Measurements from ENCODE around the gene POLD2. TPM values are rescaled to one million over a fixed set of nuclear protein-coding genes. Genes with fewer than 3 reads are reported as not detected.

Gene POLD2
- polyA plus RNA-seq, 1 donor from 2014 or later: 79.5 TPM

DNA sequence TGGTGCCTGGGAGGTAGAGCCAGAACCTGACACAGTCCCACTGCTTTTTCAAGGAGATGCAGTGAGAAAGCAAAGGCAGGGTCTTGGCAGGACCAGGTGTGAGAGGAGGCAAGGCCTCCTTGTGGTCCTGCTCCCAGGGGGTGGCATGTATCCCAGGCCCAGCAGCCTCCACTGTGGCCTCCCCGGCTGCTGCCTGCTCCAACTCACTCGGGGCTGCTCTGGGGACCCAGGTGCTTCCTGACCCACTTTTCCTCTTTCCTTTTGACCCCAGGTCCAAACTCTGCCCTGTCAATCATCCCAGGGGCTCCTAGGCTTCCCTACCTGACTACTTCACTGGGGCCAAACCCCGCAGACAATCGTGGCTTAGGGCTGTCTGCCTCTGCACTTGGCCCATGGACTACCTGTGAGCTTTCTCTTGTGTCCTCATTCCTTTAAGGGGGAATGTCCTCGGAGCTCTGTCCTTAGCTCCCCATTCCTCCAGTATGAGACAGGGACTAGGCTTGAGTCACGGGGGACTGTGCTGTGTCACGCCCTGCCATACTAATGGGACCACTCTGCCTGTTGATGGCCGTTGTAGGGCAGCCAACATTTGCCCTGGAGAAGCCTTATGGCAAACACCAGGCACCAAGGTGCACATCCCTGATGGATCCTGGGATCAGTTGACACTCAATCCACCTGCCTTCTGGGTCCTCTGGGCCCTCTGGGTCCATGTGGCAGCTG lies 20.3 kb downstream of the POLD2 start:
- no peak overlapping the region for H3K4me2 ChIP-seq (ENCODE audit: low read length)
- no peaks in the 10 kb centered on the region for H3K36me3 ChIP-seq (ENCODE audit: insufficient read depth, low read length)
- H3K9ac ChIP-seq (ENCODE audit: low read length): no peak overlapping the region
- H3K9me3 ChIP-seq (ENCODE audit: low read length): no peaks in the 10 kb centered on the region
- H3K9me2 ChIP-seq (ENCODE audit: insufficient read depth, low read length): no peaks in the 10 kb centered on the region
- no peak overlapping the region for H3K4me3 ChIP-seq (ENCODE audit: low read length)
- H3K27me3 ChIP-seq (ENCODE audit: insufficient read depth, low read depth, low read length): peaks cover 19% of the 10 kb centered on the region
- no peaks in the 10 kb centered on the region for H4K20me1 ChIP-seq (ENCODE audit: insufficient read depth)
- no peaks in the 10 kb centered on the region for H3K79me2 ChIP-seq (replicated peaks; ENCODE audit: insufficient read depth, low read length)
- no peak overlapping the region for H2AFZ ChIP-seq (ENCODE audit: low read depth, low read length)
- no peak for TF ChIP-seq EP300 (conservative IDR thresholded peaks at IDR 0.05; ENCODE audit: poor library complexity, severe bottlenecking)
- no peak for TF ChIP-seq POLR2AphosphoS5 (IDR thresholded peaks at IDR 0.05)
- no peak for TF ChIP-seq SMC3 (conservative IDR thresholded peaks at IDR 0.05; ENCODE audit: poor library complexity)
- no peak for TF ChIP-seq RAD21 (conservative IDR thresholded peaks at IDR 0.05)
- no peak for TF ChIP-seq TAF1 (IDR thresholded peaks at IDR 0.05; ENCODE audit: low read depth)
- TF ChIP-seq, protein P1, sequence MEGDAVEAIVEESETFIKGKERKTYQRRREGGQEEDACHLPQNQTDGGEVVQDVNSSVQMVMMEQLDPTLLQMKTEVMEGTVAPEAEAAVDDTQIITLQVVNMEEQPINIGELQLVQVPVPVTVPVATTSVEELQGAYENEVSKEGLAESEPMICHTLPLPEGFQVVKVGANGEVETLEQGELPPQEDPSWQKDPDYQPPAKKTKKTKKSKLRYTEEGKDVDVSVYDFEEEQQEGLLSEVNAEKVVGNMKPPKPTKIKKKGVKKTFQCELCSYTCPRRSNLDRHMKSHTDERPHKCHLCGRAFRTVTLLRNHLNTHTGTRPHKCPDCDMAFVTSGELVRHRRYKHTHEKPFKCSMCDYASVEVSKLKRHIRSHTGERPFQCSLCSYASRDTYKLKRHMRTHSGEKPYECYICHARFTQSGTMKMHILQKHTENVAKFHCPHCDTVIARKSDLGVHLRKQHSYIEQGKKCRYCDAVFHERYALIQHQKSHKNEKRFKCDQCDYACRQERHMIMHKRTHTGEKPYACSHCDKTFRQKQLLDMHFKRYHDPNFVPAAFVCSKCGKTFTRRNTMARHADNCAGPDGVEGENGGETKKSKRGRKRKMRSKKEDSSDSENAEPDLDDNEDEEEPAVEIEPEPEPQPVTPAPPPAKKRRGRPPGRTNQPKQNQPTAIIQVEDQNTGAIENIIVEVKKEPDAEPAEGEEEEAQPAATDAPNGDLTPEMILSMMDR (IDR thresholded peaks at IDR 0.05; ENCODE audit: poor library complexity, severe bottlenecking): no peak
- no peak for TF ChIP-seq MXI1 (conservative IDR thresholded peaks at IDR 0.05; ENCODE audit: poor library complexity, severe bottlenecking)
- no peaks in the 10 kb centered on the region for H3F3A ChIP-seq (ENCODE audit: insufficient read depth, low read length, poor library complexity, severe bottlenecking)
- no peak overlapping the region for H3K27ac ChIP-seq (ENCODE audit: low read length)

DNA sequence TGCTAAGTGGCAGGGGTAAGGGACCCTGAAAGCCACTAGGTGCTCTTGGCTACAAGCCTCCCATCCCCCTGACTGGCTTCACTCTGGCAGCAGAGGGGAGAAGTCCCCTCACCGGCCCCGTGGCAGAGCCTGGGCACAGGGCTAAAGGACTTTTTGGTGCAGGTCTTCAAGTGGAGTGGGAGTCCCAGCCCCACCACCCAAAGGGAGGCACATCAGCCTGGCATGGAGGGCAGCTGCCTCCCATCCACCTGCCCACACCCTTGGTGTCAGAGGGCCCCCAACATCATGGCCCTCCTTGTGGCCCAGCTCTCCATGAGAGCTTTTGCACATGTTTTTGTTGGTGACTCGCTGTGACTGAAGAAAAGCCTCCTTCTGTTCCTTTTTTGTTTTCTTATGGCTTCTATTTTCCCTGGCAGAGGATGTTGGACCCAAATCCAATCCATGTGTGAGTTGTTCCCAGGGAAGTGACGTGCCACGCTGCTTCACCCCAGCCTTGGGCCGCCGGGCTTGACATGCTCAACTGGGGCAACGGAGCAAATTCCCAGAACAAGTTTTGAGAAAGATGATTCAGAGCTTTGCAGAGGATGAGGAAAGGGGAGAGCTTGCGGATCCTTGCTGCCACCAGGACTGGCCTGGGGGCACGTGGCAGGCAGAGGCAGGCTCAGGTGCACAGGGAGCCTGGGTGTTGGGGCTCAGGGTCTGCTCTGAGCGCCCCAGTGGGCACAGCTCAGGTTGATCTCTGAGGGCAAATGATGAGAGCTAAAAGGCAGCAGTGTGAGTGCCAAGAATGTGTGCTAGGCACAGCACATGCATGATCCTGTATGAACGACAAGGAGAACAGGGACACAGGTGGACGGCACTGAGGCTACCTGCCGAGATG lies 21.1 kb downstream of the POLD2 start:
- H2AFZ ChIP-seq (ENCODE audit: low read depth, low read length): no peak overlapping the region
- H3K9ac ChIP-seq (ENCODE audit: low read length): no peak overlapping the region
- no peaks in the 10 kb centered on the region for H3F3A ChIP-seq (ENCODE audit: insufficient read depth, low read length, poor library complexity, severe bottlenecking)
- no peaks in the 10 kb centered on the region for H3K9me2 ChIP-seq (ENCODE audit: insufficient read depth, low read length)
- no peaks in the 10 kb centered on the region for H3K9me3 ChIP-seq (ENCODE audit: low read length)
- TF ChIP-seq, protein P2, sequence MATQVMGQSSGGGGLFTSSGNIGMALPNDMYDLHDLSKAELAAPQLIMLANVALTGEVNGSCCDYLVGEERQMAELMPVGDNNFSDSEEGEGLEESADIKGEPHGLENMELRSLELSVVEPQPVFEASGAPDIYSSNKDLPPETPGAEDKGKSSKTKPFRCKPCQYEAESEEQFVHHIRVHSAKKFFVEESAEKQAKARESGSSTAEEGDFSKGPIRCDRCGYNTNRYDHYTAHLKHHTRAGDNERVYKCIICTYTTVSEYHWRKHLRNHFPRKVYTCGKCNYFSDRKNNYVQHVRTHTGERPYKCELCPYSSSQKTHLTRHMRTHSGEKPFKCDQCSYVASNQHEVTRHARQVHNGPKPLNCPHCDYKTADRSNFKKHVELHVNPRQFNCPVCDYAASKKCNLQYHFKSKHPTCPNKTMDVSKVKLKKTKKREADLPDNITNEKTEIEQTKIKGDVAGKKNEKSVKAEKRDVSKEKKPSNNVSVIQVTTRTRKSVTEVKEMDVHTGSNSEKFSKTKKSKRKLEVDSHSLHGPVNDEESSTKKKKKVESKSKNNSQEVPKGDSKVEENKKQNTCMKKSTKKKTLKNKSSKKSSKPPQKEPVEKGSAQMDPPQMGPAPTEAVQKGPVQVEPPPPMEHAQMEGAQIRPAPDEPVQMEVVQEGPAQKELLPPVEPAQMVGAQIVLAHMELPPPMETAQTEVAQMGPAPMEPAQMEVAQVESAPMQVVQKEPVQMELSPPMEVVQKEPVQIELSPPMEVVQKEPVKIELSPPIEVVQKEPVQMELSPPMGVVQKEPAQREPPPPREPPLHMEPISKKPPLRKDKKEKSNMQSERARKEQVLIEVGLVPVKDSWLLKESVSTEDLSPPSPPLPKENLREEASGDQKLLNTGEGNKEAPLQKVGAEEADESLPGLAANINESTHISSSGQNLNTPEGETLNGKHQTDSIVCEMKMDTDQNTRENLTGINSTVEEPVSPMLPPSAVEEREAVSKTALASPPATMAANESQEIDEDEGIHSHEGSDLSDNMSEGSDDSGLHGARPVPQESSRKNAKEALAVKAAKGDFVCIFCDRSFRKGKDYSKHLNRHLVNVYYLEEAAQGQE (IDR thresholded peaks at IDR 0.05; ENCODE audit: borderline replicate concordance): no peak
- TF ChIP-seq RAD21 (conservative IDR thresholded peaks at IDR 0.05) (no peak), SMC3 (conservative IDR thresholded peaks at IDR 0.05; ENCODE audit: poor library complexity) (no peak), POLR2AphosphoS5 (IDR thresholded peaks at IDR 0.05) (no peak), TAF1 (IDR thresholded peaks at IDR 0.05; ENCODE audit: low read depth) (no peak), EP300 (conservative IDR thresholded peaks at IDR 0.05; ENCODE audit: poor library complexity, severe bottlenecking) (no peak), MXI1 (conservative IDR thresholded peaks at IDR 0.05; ENCODE audit: poor library complexity, severe bottlenecking) (no peak), EZH2 (IDR thresholded peaks at IDR 0.05; ENCODE audit: borderline replicate concordance, insufficient read depth, low read length, poor library complexity, severe bottlenecking) (no peak)
- TF ChIP-seq, protein P1 (IDR thresholded peaks at IDR 0.05; ENCODE audit: poor library complexity, severe bottlenecking): no peak
- H3K79me2 ChIP-seq (replicated peaks; ENCODE audit: insufficient read depth, low read length): no peaks in the 10 kb centered on the region
- peaks cover 19% of the 10 kb centered on the region for H3K27me3 ChIP-seq (ENCODE audit: insufficient read depth, low read depth, low read length)
- H4K20me1 ChIP-seq (ENCODE audit: insufficient read depth): no peaks in the 10 kb centered on the region
- no peak overlapping the region for H3K4me2 ChIP-seq (ENCODE audit: low read length)
- H3K36me3 ChIP-seq (ENCODE audit: insufficient read depth, low read length): no peaks in the 10 kb centered on the region
- H3K4me3 ChIP-seq (ENCODE audit: low read length): no peak overlapping the region
- no peak overlapping the region for H3K27ac ChIP-seq (ENCODE audit: low read length)
